ENCODE measurements around the gene ADIG. TPM values are rescaled to one million over a fixed set of nuclear protein-coding genes. Genes with fewer than 3 reads are reported as not detected.

The ADIG gene
- total and polyA plus RNA-seq, 2 of the 13 experiments (the other 11 are each of a cell fraction or from before 2014, with no cell fraction given) = 0.15 TPM; not detected in 1

GRCh38 chr20:38579921-38580320 lies 1.1 kb upstream of the ADIG start:
- ATAC-seq (no peak), DNase-seq (ENCODE audit: low spot score) (no peak), FAIRE-seq (no peak)
- H4K20me1 ChIP-seq (ENCODE audit: insufficient read depth, low read length) = no peaks in the 10 kb centered on the region
- H3K4me1 ChIP-seq (ENCODE audit: insufficient read depth, low read length) = peaks cover 52% of the 10 kb centered on the region
- no peak overlapping the region for H3K27ac ChIP-seq (ENCODE audit: extremely low read length, insufficient read depth, low read length)
- in situ Hi-C loops (cut with HindIII; ENCODE audit: extremely low pct_ligation_motif_present, low pct_unique_long_range_greater_than_20kb) = no loop called here
- TF ChIP-seq NCOA5 (CRISPR knock-in tag; IDR thresholded peaks at IDR 0.05) (no peak), ZNF782 (CRISPR knock-in tag; IDR thresholded peaks at IDR 0.05; ENCODE audit: borderline replicate concordance) (no peak), ZNF644 (CRISPR knock-in tag; IDR thresholded peaks at IDR 0.05; ENCODE audit: low read depth) (no peak), SSRP1 (CRISPR knock-in tag; IDR thresholded peaks at IDR 0.05) (0 out of 2 replicates have a peak, but pooled peaks have one; percentile 6), RBM22 (optimal IDR thresholded peaks at IDR 0.05; ENCODE audit: low read length) (peak; percentile 59)
- H3K4me3 ChIP-seq (replicated peaks in 1 of 3; ENCODE audit: insufficient read depth in 1 of 3, low read depth in 2 of 3, low read length in 3 of 3) = no peak overlapping the region
- H3K4me2 ChIP-seq (ENCODE audit: low read depth, low read length) = no peak overlapping the region
- no peak overlapping the region for H3K9ac ChIP-seq (ENCODE audit: insufficient read depth, low read depth, low read length)
- H3K36me3 ChIP-seq (replicated peaks in 1 of 2; ENCODE audit: control insufficient read depth in 1 of 2, insufficient read depth in 2 of 2, low read length in 2 of 2) = peaks cover 3 to 19% of the 10 kb centered on the region in 2 experiments; a peak in 3 of 5 replicates
- H3K27me3 ChIP-seq (ENCODE audit: control insufficient read depth in 1 of 2, insufficient read depth in 2 of 2, low read length in 2 of 2) = no peaks in the 10 kb centered on the region
- ChIA-PET CTCF (ENCODE audit: low intra/inter-chr PET ratio, low total read pairs) (no interaction called here), POLR2A (no interaction called here)
- BruUV-seq (replicated peaks) = no TSS peak
- intact Hi-C loops (cut with micrococcal nuclease; ENCODE audit: unreplicated experiment) = no loop called here
- H3K79me2 ChIP-seq (ENCODE audit: insufficient read depth, low read length) = no peaks in the 10 kb centered on the region
- H2AFZ ChIP-seq (ENCODE audit: low read length) = no peak overlapping the region
- 89% methylated on average over 4 of the region's 4 CpGs for WGBS (ENCODE audit: low lambda C conversion rate)
- no peaks in the 10 kb centered on the region for H3K9me3 ChIP-seq (ENCODE audit: low read length)

- 0 out of 5 replicates have a peak, but pooled peaks cover 0 to 3% of the 10 kb centered on the region in 2 experiments for H3K36me3 ChIP-seq (replicated peaks in 1 of 2; ENCODE audit: control insufficient read depth in 1 of 2, insufficient read depth in 2 of 2, low read length in 2 of 2)
- no peak overlapping the region for H3K27ac ChIP-seq (ENCODE audit: extremely low read length, insufficient read depth, low read length)
- CTCF ChIA-PET (ENCODE audit: low intra/inter-chr PET ratio, low total read pairs) = no interaction called here
- no peak overlapping the region for H2AFZ ChIP-seq (ENCODE audit: low read length)
- FAIRE-seq (no peak), DNase-seq (ENCODE audit: low spot score) (no peak), ATAC-seq (peak; percentile 2; the same call in 2 of the 3 replicates)
- H3K4me3 ChIP-seq (replicated peaks in 1 of 3; ENCODE audit: insufficient read depth in 1 of 3, low read depth in 2 of 3, low read length in 3 of 3) = no peak overlapping the region
- H3K9me3 ChIP-seq (ENCODE audit: low read length) = no peaks in the 10 kb centered on the region
- H3K9ac ChIP-seq (ENCODE audit: insufficient read depth, low read depth, low read length) = no peak overlapping the region
- H4K20me1 ChIP-seq (ENCODE audit: insufficient read depth, low read length) = no peaks in the 10 kb centered on the region
- no TSS peak for BruUV-seq (replicated peaks)
- WGBS (ENCODE audit: low lambda C conversion rate) = 56% methylated on average over 4 of the region's 4 CpGs
- H3K79me2 ChIP-seq (ENCODE audit: insufficient read depth, low read length) = no peaks in the 10 kb centered on the region
- POLR2A ChIA-PET = no interaction called here
- H3K27me3 ChIP-seq (ENCODE audit: control insufficient read depth in 1 of 2, insufficient read depth in 2 of 2, low read length in 2 of 2) = no peaks in the 10 kb centered on the region
- H3K4me1 ChIP-seq (ENCODE audit: insufficient read depth, low read length) = peaks cover 67% of the 10 kb centered on the region
- in situ Hi-C loops (cut with HindIII; ENCODE audit: extremely low pct_ligation_motif_present, low pct_unique_long_range_greater_than_20kb) = no loop called here
- H3K4me2 ChIP-seq (ENCODE audit: low read depth, low read length) = no peak overlapping the region
- intact Hi-C loops (cut with micrococcal nuclease; ENCODE audit: unreplicated experiment) = no loop called here
- TF ChIP-seq NR1H2 (CRISPR knock-in tag; IDR thresholded peaks at IDR 0.05; ENCODE audit: borderline replicate concordance, low read depth) (no peak), EP300 (IDR thresholded peaks at IDR 0.05; ENCODE audit: low read depth in 2 of 2, low read length in 2 of 2) (no peak), EP300 (CRISPR knock-in tag; IDR thresholded peaks at IDR 0.05; ENCODE audit: borderline replicate concordance) (0 out of 2 replicates have a peak, but pooled peaks have one; percentile 24), ZNF598 (CRISPR knock-in tag; IDR thresholded peaks at IDR 0.05; ENCODE audit: borderline replicate concordance) (0 out of 2 replicates have a peak, but pooled peaks have one; percentile 58), HNF1B (CRISPR knock-in tag; IDR thresholded peaks at IDR 0.05) (0 out of 2 replicates have a peak, but pooled peaks have one; percentile 34), HOXA3 (CRISPR knock-in tag; IDR thresholded peaks at IDR 0.05) (0 out of 2 replicates have a peak, but pooled peaks have one; percentile 14), NRL (CRISPR knock-in tag; IDR thresholded peaks at IDR 0.05; ENCODE audit: borderline replicate concordance) (peak; percentile 44; the same call in 1 of the 2 replicates), SMC3 (IDR thresholded peaks at IDR 0.05; ENCODE audit: low read length) (no peak), ZNF280B (CRISPR knock-in tag; IDR thresholded peaks at IDR 0.05; ENCODE audit: borderline replicate concordance) (0 out of 2 replicates have a peak, but pooled peaks have one; percentile 62)
Observed at GRCh38 chr20:38581830-38582358, 897 bp downstream of the ADIG start.

Measured in HepG2 (cell line).